K562 (cell line): ENCODE measurements around the gene PABPC3. TPM values are rescaled to one million over a fixed set of nuclear protein-coding genes. Genes with fewer than 3 reads are reported as not detected.

Experiments
- ATAC-seq: fragments of 200-7000 bp; cut with Tn5 transposase; 3 replicates; pipeline ENCODE4 v1.9.1; 2020; ENCODE audit warnings: moderate library complexity
- BruUV-seq: library from RNA; stranded (reverse); fragments of 400-500 nt; replicated peaks from 2 replicates; lab custom pipeline; 2021; lab: Mats Ljungman, UMichigan
- CTCF ChIA-PET: fragments of 300-600 bp; formaldehyde crosslinking; extraction: SDS; loops from one replicate; lab custom pipeline; 2021; ENCODE audit warnings: low intra/inter-chr PET ratio; lab: Yijun Ruan, JAX
- POLR2A ChIA-PET: fragments of 300-600, 350-650 bp; sonication (Branson Sonifier 250); formaldehyde crosslinking; extraction: SDS; loops from one replicate; lab custom pipeline; 2021; ENCODE audit warnings: antibody characterized with exemption, inconsistent platforms; lab: Yijun Ruan, JAX
- DNase-seq, 4 experiments: peaks; one replicate each; pipeline versions ENCODE4 v3.0.0 to v3.0.0-alpha.2; 2011 to 2018; ENCODE audit warnings: low spot score in 3 of 4, mixed read lengths in 3 of 4; ENCODE audit errors: extremely low read depth in 1 of 4
- FAIRE-seq: peaks from 2 replicates; lab custom pipeline; 2011; peaks lifted over from hg19 to GRCh38; lab: Jason Lieb, UNC
- H2AFZ ChIP-seq: 2 replicates; pipeline ENCODE4 v1.6.0; 2011; ENCODE audit warnings: low read depth, low read length, control low read depth, inconsistent platforms
- H3K27ac ChIP-seq: fragments of 200-600 bp; 3 replicates; pipeline ENCODE4 v1.8.0; 2011; ENCODE audit warnings: low read depth, mild to moderate bottlenecking, control low read depth, inconsistent platforms, low read length, moderate library complexity, mixed read lengths; ENCODE audit errors: extremely low read depth
- H3K27me3 ChIP-seq, 2 experiments: fragments of 300-600 bp in 1 of 2; 2 replicates in 1 of 2; 3 replicates in 1 of 2; pipeline versions ENCODE4 v1.6.0 to v1.8.0; 2011; ENCODE audit warnings: inconsistent platforms in 2 of 2, low read length in 2 of 2, mild to moderate bottlenecking in 1 of 2, mixed read lengths in 1 of 2, moderate library complexity in 1 of 2; ENCODE audit not compliant: control insufficient read depth in 2 of 2, insufficient read depth in 2 of 2
- H3K36me3 ChIP-seq: fragments of 300-600 bp; 3 replicates; pipeline ENCODE4 v1.8.0; 2011; ENCODE audit warnings: mild to moderate bottlenecking, low read length, inconsistent platforms; ENCODE audit not compliant: control insufficient read depth, insufficient read depth
- H3K4me1 ChIP-seq, 2 experiments: fragments of 200-600 bp in 1 of 2; replicated peaks in 1 of 2; 2 replicates in 1 of 2; 3 replicates in 1 of 2; pipeline versions ENCODE4 v1.5.1 to v1.8.0; 2011; ENCODE audit warnings: inconsistent platforms in 2 of 2, low read length in 2 of 2, mild to moderate bottlenecking in 1 of 2, mixed read lengths in 1 of 2, moderate library complexity in 1 of 2; ENCODE audit not compliant: control insufficient read depth in 2 of 2, insufficient read depth in 2 of 2
- H3K4me2 ChIP-seq: 2 replicates; pipeline ENCODE4 v1.6.1; 2011; ENCODE audit warnings: low read length, control low read depth, inconsistent platforms, mixed read lengths; ENCODE audit not compliant: insufficient read depth
- H3K4me3 ChIP-seq: fragments of 200-600 bp; sonication (generic), shearing (Covaris generic); 2 replicates; pipeline ENCODE4 v1.5.1; 2016; ENCODE audit warnings: control low read depth, inconsistent platforms
- H3K79me2 ChIP-seq: fragments of 200-600 bp; 3 replicates; pipeline ENCODE4 v1.8.0; 2011; ENCODE audit warnings: low read length, inconsistent platforms; ENCODE audit not compliant: control insufficient read depth, insufficient read depth
- H3K9ac ChIP-seq, 2 experiments: 2 replicates each; pipeline versions ENCODE4 v1.6.0 to v1.6.1; 2011; ENCODE audit warnings: low read depth in 2 of 2, low read length in 2 of 2, control low read depth in 1 of 2, inconsistent platforms in 1 of 2, mild to moderate bottlenecking in 1 of 2, mixed read lengths in 1 of 2; ENCODE audit not compliant: insufficient read depth in 1 of 2
- H3K9me1 ChIP-seq: one replicate; pipeline ENCODE4 v1.6.0; 2011; ENCODE audit warnings: inconsistent platforms, mild to moderate bottlenecking, low read length, moderate library complexity; ENCODE audit not compliant: control insufficient read depth, insufficient read depth
- H3K9me3 ChIP-seq: replicated peaks from 2 replicates; pipeline ENCODE4 v1.5.1; 2011; ENCODE audit warnings: low read depth, low read length, inconsistent platforms; ENCODE audit not compliant: control insufficient read depth, insufficient read depth
- H4K20me1 ChIP-seq: replicated peaks from 2 replicates; pipeline ENCODE4 v1.6.1; 2011; ENCODE audit warnings: low read length, inconsistent platforms, mixed read lengths; ENCODE audit not compliant: control insufficient read depth, insufficient read depth
- C11orf30 ChIP-seq: fragments of 450-650 bp; IDR thresholded peaks from 2 replicates; pipeline ENCODE4 v1.6.1; 2016; ENCODE audit warnings: low read depth, mild to moderate bottlenecking
- E2F6 ChIP-seq, 2 experiments: IDR thresholded peaks; 2 replicates each; pipeline ENCODE4 v1.6.1; 2011; ENCODE audit warnings: borderline replicate concordance in 1 of 2, control low read depth in 1 of 2, low read depth in 1 of 2, low read length in 1 of 2, mild to moderate bottlenecking in 1 of 2, mixed read lengths in 1 of 2, moderate library complexity in 1 of 2; ENCODE audit not compliant: insufficient read depth in 1 of 2, insufficient read length in 1 of 2, poor library complexity in 1 of 2, severe bottlenecking in 1 of 2; ENCODE audit errors: extremely low read depth in 1 of 2
- NFE2L1 ChIP-seq: fragments of 450-650 bp; IDR thresholded peaks from 2 replicates; pipeline ENCODE4 v1.6.1; 2016; ENCODE audit warnings: missing genetic modification characterization, low read depth, mild to moderate bottlenecking, missing compliant biosample characterization, moderate library complexity, borderline replicate concordance
- ZKSCAN3 ChIP-seq: fragments of 250-450 bp; sonication (Bioruptor Pico); IDR thresholded peaks from 2 replicates; pipeline ENCODE4 v1.4.0; 2020
- WGBS: fragments of 100-300 bp; shearing (Covaris generic); methylation state at CpG from one replicate; pipeline ENCODE4 v1.1.6; 2016; ENCODE audit warnings: low coverage, mixed read lengths; ENCODE audit not compliant: insufficient coverage; ENCODE audit errors: missing lambda C conversion rate; 5-methylcytosine and 5-hydroxymethylcytosine counted together
- in situ Hi-C: fragments of 300-500 bp; cut with MboI; formaldehyde crosslinking; loops from 4 replicates; pipeline ENCODE4 v1.15.0; 2018; ENCODE audit warnings: inconsistent platforms, mixed read lengths
- intact Hi-C: fragments of 100-400 bp; cut with micrococcal nuclease; formaldehyde crosslinking; loops from 2 replicates; pipeline ENCODE4 v1.14.2; 2022
- polyA plus RNA-seq, 8 experiments: library from polyadenylated mRNA; depleted of rRNA in 4 of 8; stranded (reverse) in 5 of 8; unstranded in 3 of 8; fragments of >200 nt; fragmentation: Nextera tagmentation in 2 of 8; fragmentation: Illumina TruSeq in 1 of 8; extraction: Ambion mirVana in 2 of 8; extraction: Trizol in 1 of 8; gene quantifications; 2 replicates each; pipeline versions ENCODE4 v1.2.1 to v1.2.3, GENCODE V29; 2011 to 2014; ENCODE audit warnings: inconsistent platforms in 1 of 8, missing spikeins in 1 of 8
- total RNA-seq, 7 experiments: library from RNA; depleted of rRNA in 6 of 7; stranded (reverse); fragments of >200 nt in 6 of 7; fragmentation: Illumina TruSeq in 2 of 7; extraction: Trizol in 2 of 7; gene quantifications; 2 replicates each; pipeline versions ENCODE4 v1.2.1 to v1.2.3, GENCODE V29; 2011 to 2021; ENCODE audit warnings: low replicate concordance in 1 of 7

PABPC3 gene
- total and polyA plus RNA-seq, 9 of the 15 experiments (the other 6 are each of a cell fraction or from before 2014, with no cell fraction given), result 0.05 to 0.80 (median 0.25) TPM

DNA sequence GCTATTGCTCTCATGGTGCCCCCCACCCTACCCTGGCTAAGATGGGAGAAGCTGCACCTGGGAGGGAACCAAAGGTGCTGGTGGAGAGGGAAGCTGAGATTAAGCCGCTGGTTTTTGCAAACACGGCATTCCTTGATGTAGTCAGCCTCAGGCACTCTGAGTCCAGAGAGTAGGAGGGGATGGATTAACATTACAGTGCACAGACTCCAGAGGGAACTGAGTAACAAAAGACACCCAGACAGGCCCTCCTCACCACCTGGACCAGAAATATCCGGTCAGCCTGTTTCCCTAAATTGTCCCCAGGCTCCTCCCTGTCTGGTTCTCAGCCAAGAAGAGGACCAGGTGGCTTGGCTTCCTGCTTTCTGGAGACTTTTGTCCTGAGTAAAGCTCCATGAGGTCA lies 28.9 kb upstream of the PABPC3 start:
- Histone ChIP-seq H2AFZ (no peak overlapping the region), H3K9me1 (no peaks in the 10 kb centered on the region), H3K4me2 (no peak overlapping the region), H3K4me1 (peaks cover 0 to 12% of the 10 kb centered on the region in 2 experiments; a peak in 3 of 5 replicates), H4K20me1 (no peaks in the 10 kb centered on the region), H3K9me3 (no peaks in the 10 kb centered on the region), H3K27ac (no peak overlapping the region), H3K79me2 (no peaks in the 10 kb centered on the region), H3K4me3 (no peak overlapping the region), H3K36me3 (no peaks in the 10 kb centered on the region), H3K9ac (no peak overlapping the region), H3K27me3 (peaks cover 5 to 27% of the 10 kb centered on the region in 2 experiments; a peak in 3 of 5 replicates)
- intact Hi-C loops (loop anchor here (10.0 kb wide), 1 partner anchor 48 kb away; no protein-coding TSS in a partner anchor), in situ Hi-C loops (no loop called here)
- FAIRE-seq, result no peak
- TF ChIP-seq NFE2L1, result no peak
- 0% methylated on average over 1 of the region's 3 CpGs for WGBS
- POLR2A ChIA-PET, result no interaction called here
- no peak for DNase-seq
- BruUV-seq, result no TSS peak
- no peak for ATAC-seq
- CTCF ChIA-PET, result no interaction called here

GRCh38 chr13:25068810-25069209 lies 27.1 kb upstream of the PABPC3 start:
- ATAC-seq (no peak), DNase-seq (no peak), FAIRE-seq (no peak)
- Histone ChIP-seq H3K36me3 (no peaks in the 10 kb centered on the region), H3K27ac (no peak overlapping the region), H3K4me1 (peaks cover 0 to 12% of the 10 kb centered on the region in 2 experiments; a peak in 3 of 5 replicates), H3K4me3 (no peak overlapping the region), H3K27me3 (peaks cover 5 to 27% of the 10 kb centered on the region in 2 experiments; a peak in 3 of 5 replicates), H3K79me2 (no peaks in the 10 kb centered on the region), H4K20me1 (no peaks in the 10 kb centered on the region), H3K4me2 (peak overlapping the region; percentile 32; the same call in 1 of the 2 replicates), H3K9me1 (no peaks in the 10 kb centered on the region), H3K9me3 (no peaks in the 10 kb centered on the region), H2AFZ (no peak overlapping the region), H3K9ac (0 out of 4 replicates have a peak overlapping the region, but pooled peaks of 1 of the 2 experiments have one; percentile 45)
- CTCF ChIA-PET, result no interaction called here
- no TSS peak for BruUV-seq
- POLR2A ChIA-PET, result no interaction called here
- in situ Hi-C loops, result no loop called here
- intact Hi-C loops, result loop anchor here (10.0 kb wide), 1 partner anchor 46 kb away; no protein-coding TSS in a partner anchor
- TF ChIP-seq E2F6 (IDR thresholded peaks at IDR 0.05; ENCODE audit: borderline replicate concordance in 1 of 2, extremely low read depth in 1 of 2, insufficient read depth in 1 of 2, insufficient read length in 1 of 2, low read depth in 1 of 2, low read length in 1 of 2, poor library complexity in 1 of 2, severe bottlenecking in 1 of 2) (peak in 1 of 2 experiments; percentile 58), ZKSCAN3 (CRISPR knock-in tag) (no peak), C11orf30 (no peak)
- 16% methylated on average over 7 of the region's 26 CpGs for WGBS
